ENCODE data around the gene KIRREL3. TPM values are rescaled to one million over a fixed set of nuclear protein-coding genes. Genes with fewer than 3 reads are reported as not detected.

KIRREL3 gene
- total RNA-seq, 1 donor from 2014 or later, result 0.26 TPM

GRCh38 chr11:126662035-126662790 lies 338.4 kb downstream of the KIRREL3 start:
- no peak for TF ChIP-seq CTCF (IDR thresholded peaks at IDR 0.05; ENCODE audit: unreplicated experiment)
- Mint-ChIP-seq H3K4me3 (ENCODE audit: low read depth) (no peak overlapping the region), H3K36me3 (ENCODE audit: insufficient read depth) (no peaks in the 10 kb centered on the region), H3K27me3 (peaks cover 59% of the 10 kb centered on the region), H3K9me3 (ENCODE audit: low read depth) (no peaks in the 10 kb centered on the region), H3K27ac (no peak overlapping the region), H3K4me1 (ENCODE audit: low read depth) (no peaks in the 10 kb centered on the region)
- no peak for DNase-seq (ENCODE audit: low spot score, unreplicated experiment)

- Mint-ChIP-seq H3K4me3 (ENCODE audit: low read depth) (no peak overlapping the region), H3K36me3 (ENCODE audit: insufficient read depth) (no peaks in the 10 kb centered on the region), H3K27me3 (peaks cover 49% of the 10 kb centered on the region), H3K27ac (no peak overlapping the region), H3K4me1 (ENCODE audit: low read depth) (peaks cover under 1% of the 10 kb centered on the region), H3K9me3 (ENCODE audit: low read depth) (no peaks in the 10 kb centered on the region)
- no peak for TF ChIP-seq CTCF (IDR thresholded peaks at IDR 0.05; ENCODE audit: unreplicated experiment)
- DNase-seq (ENCODE audit: low spot score, unreplicated experiment), result no peak
Observed at GRCh38 chr11:126660761-126661425, 339.7 kb downstream of the KIRREL3 start.

- TF ChIP-seq CTCF (IDR thresholded peaks at IDR 0.05; ENCODE audit: unreplicated experiment), result no peak
- no peaks in the 10 kb centered on the region for H3K9me3 Mint-ChIP-seq (ENCODE audit: low read depth)
- no peak overlapping the region for H3K27ac Mint-ChIP-seq
- no peaks in the 10 kb centered on the region for H3K36me3 Mint-ChIP-seq (ENCODE audit: insufficient read depth)
- no peak overlapping the region for H3K4me3 Mint-ChIP-seq (ENCODE audit: low read depth)
- H3K4me1 Mint-ChIP-seq (ENCODE audit: low read depth), result peaks cover 6% of the 10 kb centered on the region
- DNase-seq (ENCODE audit: low spot score, unreplicated experiment), result no peak
- H3K27me3 Mint-ChIP-seq, result peaks cover 49% of the 10 kb centered on the region
Observed at GRCh38 chr11:126660321-126660720, 340.2 kb downstream of the KIRREL3 start.

GRCh38 chr11:126658306-126659056 lies 342.1 kb downstream of the KIRREL3 start:
- TF ChIP-seq CTCF (IDR thresholded peaks at IDR 0.05; ENCODE audit: unreplicated experiment), result no peak
- Mint-ChIP-seq H3K36me3 (ENCODE audit: insufficient read depth) (no peaks in the 10 kb centered on the region), H3K9me3 (ENCODE audit: low read depth) (no peaks in the 10 kb centered on the region), H3K4me3 (ENCODE audit: low read depth) (no peak overlapping the region), H3K4me1 (ENCODE audit: low read depth) (peaks cover 11% of the 10 kb centered on the region), H3K27ac (no peak overlapping the region), H3K27me3 (peaks cover 52% of the 10 kb centered on the region)
- DNase-seq (ENCODE audit: low spot score, unreplicated experiment), result no peak

GRCh38 chr11:126655807-126656128 lies 344.8 kb downstream of the KIRREL3 start:
- H3K9me3 Mint-ChIP-seq (ENCODE audit: low read depth), result no peaks in the 10 kb centered on the region
- peaks cover 47% of the 10 kb centered on the region for H3K27me3 Mint-ChIP-seq
- no peak overlapping the region for H3K27ac Mint-ChIP-seq
- no peaks in the 10 kb centered on the region for H3K36me3 Mint-ChIP-seq (ENCODE audit: insufficient read depth)
- TF ChIP-seq CTCF (IDR thresholded peaks at IDR 0.05; ENCODE audit: unreplicated experiment), result no peak
- DNase-seq (ENCODE audit: low spot score, unreplicated experiment), result no peak
- peaks cover 11% of the 10 kb centered on the region for H3K4me1 Mint-ChIP-seq (ENCODE audit: low read depth)
- H3K4me3 Mint-ChIP-seq (ENCODE audit: low read depth), result no peak overlapping the region

All from progenitor cell of endocrine pancreas (in vitro differentiated cells).